ENCODE data around the gene MAP3K3.

The MAP3K3 gene

GRCh38 chr17:63699638-63700527 is 77.7 kb downstream of the MAP3K3 start, which contains the start of gene LIMD2:
TSS of gene LIMD2 (minus strand) at chr17:63700125. CDS start at chr17:63699298, 827 bp downstream.
- DNase-seq: peak; percentile 84
- TF ChIP-seq CTCF (IDR thresholded peaks at IDR 0.05; ENCODE audit: low read depth, low read length): 0 out of 2 replicates have a peak, but pooled peaks have one; percentile 6
- peaks cover 45% of the 10 kb centered on the region for H3K36me3 ChIP-seq
- H3K9me3 ChIP-seq (ENCODE audit: severe bottlenecking): no peaks in the 10 kb centered on the region
- peak within 1 kb of the TSS; percentile 82 for H3K27ac ChIP-seq
- H3K4me3 ChIP-seq (ENCODE audit: low read depth, low read length): peak within 1 kb of the TSS; percentile 55
- H3K27me3 ChIP-seq (ENCODE audit: insufficient read depth, low read depth, severe bottlenecking): no peaks in the 10 kb centered on the region

- H3K27ac ChIP-seq: peak overlapping the region; percentile 82
- H3K36me3 ChIP-seq: peaks cover 37% of the 10 kb centered on the region
- H3K4me3 ChIP-seq (ENCODE audit: low read depth, low read length): peak overlapping the region; percentile 48
- no peak for DNase-seq
- no peaks in the 10 kb centered on the region for H3K9me3 ChIP-seq (ENCODE audit: severe bottlenecking)
- H3K27me3 ChIP-seq (ENCODE audit: insufficient read depth, low read depth, severe bottlenecking): no peaks in the 10 kb centered on the region
- no peak for TF ChIP-seq CTCF (IDR thresholded peaks at IDR 0.05; ENCODE audit: low read depth, low read length)
These were observed 78.6 kb downstream of the MAP3K3 start for GRCh38 chr17:63700528-63701455.

- no peaks in the 10 kb centered on the region for H3K27me3 ChIP-seq (ENCODE audit: insufficient read depth, low read depth, severe bottlenecking)
- no peak overlapping the region for H3K27ac ChIP-seq
- H3K9me3 ChIP-seq (ENCODE audit: severe bottlenecking): no peaks in the 10 kb centered on the region
- peaks cover 31% of the 10 kb centered on the region for H3K36me3 ChIP-seq
- H3K4me3 ChIP-seq (ENCODE audit: low read depth, low read length): no peak overlapping the region
- DNase-seq: no peak
- TF ChIP-seq CTCF (IDR thresholded peaks at IDR 0.05; ENCODE audit: low read depth, low read length): no peak
These were observed 79.2 kb downstream of the MAP3K3 start for GRCh38 chr17:63701456-63701820.

GRCh38 chr17:63701868-63702720 is 79.9 kb downstream of the MAP3K3 start:
- Histone ChIP-seq H3K27ac (no peak overlapping the region), H3K27me3 (ENCODE audit: insufficient read depth, low read depth, severe bottlenecking) (no peaks in the 10 kb centered on the region), H3K36me3 (peaks cover 26% of the 10 kb centered on the region), H3K9me3 (ENCODE audit: severe bottlenecking) (no peaks in the 10 kb centered on the region), H3K4me3 (ENCODE audit: low read depth, low read length) (no peak overlapping the region)
- DNase-seq: no peak
- TF ChIP-seq CTCF (IDR thresholded peaks at IDR 0.05; ENCODE audit: low read depth, low read length): no peak

- Histone ChIP-seq H3K27ac (no peak overlapping the region), H3K4me3 (ENCODE audit: low read depth, low read length) (no peak overlapping the region)
- no peak for DNase-seq
These were observed 80.5 kb downstream of the MAP3K3 start for GRCh38 chr17:63702721-63703015.

More at GRCh38 chr17:63702721-63703015, 80.5 kb downstream of the MAP3K3 start:
- Histone ChIP-seq H3K36me3 (peaks cover 22% of the 10 kb centered on the region), H3K9me3 (ENCODE audit: severe bottlenecking) (no peaks in the 10 kb centered on the region), H3K27me3 (ENCODE audit: insufficient read depth, low read depth, severe bottlenecking) (no peaks in the 10 kb centered on the region)
- no peak; the same call in 1 of the 2 replicates for TF ChIP-seq CTCF (IDR thresholded peaks at IDR 0.05; ENCODE audit: low read depth, low read length)
